ENCODE results near the gene HSD17B1. TPM values are rescaled to one million over a fixed set of nuclear protein-coding genes. Genes with fewer than 3 reads are reported as not detected.

Gene HSD17B1
- total and polyA plus RNA-seq, 2 of the 13 experiments (the other 11 are each of a cell fraction or from before 2014, with no cell fraction given): 0.54 to 0.93 TPM

- peak; percentile 83 for TF ChIP-seq ELF1 (CRISPR knock-in tag; IDR thresholded peaks at IDR 0.05)
- no peak for TF ChIP-seq REXO4 (CRISPR knock-in tag; IDR thresholded peaks at IDR 0.05; ENCODE audit: borderline replicate concordance)
- no peak for TF ChIP-seq ZUFSP (CRISPR knock-in tag; IDR thresholded peaks at IDR 0.05; ENCODE audit: borderline replicate concordance)
- peak; percentile 99 for TF ChIP-seq TFDP1 (CRISPR knock-in tag; IDR thresholded peaks at IDR 0.05; ENCODE audit: borderline replicate concordance)
- 0 out of 2 replicates have a peak, but pooled peaks have one; percentile 66 for TF ChIP-seq LRRFIP1 (CRISPR knock-in tag; conservative IDR thresholded peaks at IDR 0.05)
- peak; percentile 89; the same call in 1 of the 2 replicates for TF ChIP-seq KLF11 (CRISPR knock-in tag; IDR thresholded peaks at IDR 0.05)
- peak; percentile 71; the same call in 1 of the 2 replicates for TF ChIP-seq ZBTB7A (CRISPR knock-in tag; IDR thresholded peaks at IDR 0.05)
- no peak for TF ChIP-seq CHD4 (IDR thresholded peaks at IDR 0.05; ENCODE audit: borderline replicate concordance, low read length)
- peak; percentile 37 for TF ChIP-seq ZNF782 (CRISPR knock-in tag; IDR thresholded peaks at IDR 0.05; ENCODE audit: borderline replicate concordance)
- TF ChIP-seq PCBP1 (IDR thresholded peaks at IDR 0.05; ENCODE audit: borderline replicate concordance, low read depth, low read length): no peak
- no peak for TF ChIP-seq ZBTB21 (CRISPR knock-in tag; IDR thresholded peaks at IDR 0.05)
- no peak for TF ChIP-seq GPN1 (CRISPR knock-in tag; IDR thresholded peaks at IDR 0.05; ENCODE audit: borderline replicate concordance)
- no peak for TF ChIP-seq ZNF83 (CRISPR knock-in tag; IDR thresholded peaks at IDR 0.05; ENCODE audit: borderline replicate concordance)
- no peak for TF ChIP-seq ZNF850 (CRISPR knock-in tag; conservative IDR thresholded peaks at IDR 0.05)
- TF ChIP-seq ZNF740 (CRISPR knock-in tag; IDR thresholded peaks at IDR 0.05): no peak
- TF ChIP-seq HMGXB4 (CRISPR knock-in tag; IDR thresholded peaks at IDR 0.05; ENCODE audit: borderline replicate concordance in 1 of 2, low read depth in 1 of 2): peak; percentile 93 to 96
Observed at GRCh38 chr17:42577532-42578281, 25.0 kb downstream of the HSD17B1 start, which contains the start of gene PSMC3IP (continued).
